SK-MEL-5 (cell line): ENCODE measurements around the gene FUCA1. TPM values are rescaled to one million over a fixed set of nuclear protein-coding genes. Genes with fewer than 3 reads are reported as not detected.
"Not testable (repeated sequence)": the region's sequence is repeated elsewhere in the genome, so short reads cannot be mapped to it uniquely, and the experiment has no call there.

Source experiments
- DNase-seq: peaks from one replicate; pipeline ENCODE4 v3.0.0-alpha.2; 2016; ENCODE audit warnings: low read depth, low spot score
- in situ Hi-C: cut with HindIII; loops from 2 replicates; pipeline ENCODE4 v1.10.0; 2016; ENCODE audit warnings: low sequenced_read_pairs, high pct_unique_total_duplicates, low pct_unique_long_range_greater_than_20kb
- total RNA-seq: library from RNA; depleted of rRNA; stranded (reverse); fragments of >200 nt; shearing (Covaris generic); gene quantifications from 2 replicates; pipeline ENCODE4 v1.2.3, GENCODE V29; 2014

Gene FUCA1
- total RNA-seq, 1 experiment from 2014 or later, result 40.2 TPM

- in situ Hi-C loops, result no loop called here
- no peak for DNase-seq
These were observed 51.2 kb downstream of the FUCA1 start for GRCh38 chr1:23816906-23817305.

DNA sequence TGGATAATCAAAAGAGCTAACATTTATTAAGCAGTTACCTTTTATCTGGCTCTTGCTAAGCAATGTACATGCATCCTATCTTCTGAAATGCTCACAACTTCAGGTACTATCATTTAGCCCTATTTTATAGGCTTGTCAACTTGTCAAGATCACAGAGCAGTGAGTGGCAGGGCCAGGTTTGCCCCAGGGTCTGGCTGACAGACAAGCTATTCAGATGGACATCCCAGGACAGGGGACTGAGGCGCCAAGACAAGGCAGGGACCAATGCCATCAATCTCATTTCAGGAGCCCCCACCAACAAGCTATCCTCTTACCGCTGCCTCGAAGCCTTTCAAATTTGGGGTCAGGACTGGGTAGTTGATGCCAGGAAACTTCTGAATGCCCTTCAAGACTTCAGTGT is 51.7 kb downstream of the FUCA1 start:
- no peak for DNase-seq
- in situ Hi-C loops, result no loop called here

- in situ Hi-C loops, result no loop called here
- no peak for DNase-seq
These were observed 54.1 kb downstream of the FUCA1 start for GRCh38 chr1:23814016-23814415.

GRCh38 chr1:23810818-23811540 is 57.1 kb downstream of the FUCA1 start:
- peak; percentile 67 for DNase-seq
- in situ Hi-C loops, result no loop called here

- in situ Hi-C loops, result no loop called here
- peak; percentile 81 for DNase-seq
These were observed 58.3 kb downstream of the FUCA1 start for GRCh38 chr1:23809751-23810171.

DNA sequence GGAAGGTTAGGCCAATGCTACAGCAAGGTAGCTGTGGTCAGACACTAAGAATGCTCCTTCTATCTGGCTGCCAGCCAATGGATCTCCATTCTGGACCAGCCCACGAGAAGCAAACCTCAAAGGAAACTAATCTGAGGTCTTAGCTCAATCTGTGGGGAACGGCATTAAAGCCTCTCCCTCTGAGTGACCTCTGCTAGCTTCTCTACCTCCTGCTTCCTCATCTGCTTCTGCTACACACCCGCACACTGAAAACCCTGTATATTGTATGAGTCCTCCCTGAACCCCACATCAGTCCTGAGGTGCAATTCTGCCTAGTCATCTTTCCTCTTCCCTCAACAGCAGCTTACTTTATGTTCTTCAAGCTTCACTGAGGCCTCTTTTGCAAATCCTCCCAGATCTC is 60.6 kb downstream of the FUCA1 start:
- in situ Hi-C loops, result no loop called here

DNA sequence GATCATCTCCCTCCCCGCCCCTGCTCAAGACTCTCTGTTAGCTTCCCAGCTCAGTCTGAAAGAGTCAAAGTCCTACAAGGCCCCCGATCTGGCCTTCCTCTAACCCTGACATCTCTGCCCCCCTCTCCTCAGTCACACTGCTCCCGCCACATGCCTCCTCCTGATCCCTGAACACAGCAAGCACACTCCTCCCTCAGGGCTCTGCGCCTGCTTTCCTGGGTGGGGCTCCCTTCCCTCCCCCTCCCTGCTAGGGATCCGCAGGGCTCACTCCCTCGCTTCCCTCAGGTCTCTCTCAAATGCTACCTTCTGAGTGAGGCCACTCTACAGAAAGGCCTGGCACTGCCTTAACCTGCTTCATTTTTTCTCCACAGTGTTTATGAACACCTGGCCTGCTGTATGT is 61.8 kb downstream of the FUCA1 start:
- no peak for DNase-seq
- in situ Hi-C loops, result no loop called here

More for the DNA sequence above, 60.6 kb downstream of the FUCA1 start:
- DNase-seq, result no peak

DNA sequence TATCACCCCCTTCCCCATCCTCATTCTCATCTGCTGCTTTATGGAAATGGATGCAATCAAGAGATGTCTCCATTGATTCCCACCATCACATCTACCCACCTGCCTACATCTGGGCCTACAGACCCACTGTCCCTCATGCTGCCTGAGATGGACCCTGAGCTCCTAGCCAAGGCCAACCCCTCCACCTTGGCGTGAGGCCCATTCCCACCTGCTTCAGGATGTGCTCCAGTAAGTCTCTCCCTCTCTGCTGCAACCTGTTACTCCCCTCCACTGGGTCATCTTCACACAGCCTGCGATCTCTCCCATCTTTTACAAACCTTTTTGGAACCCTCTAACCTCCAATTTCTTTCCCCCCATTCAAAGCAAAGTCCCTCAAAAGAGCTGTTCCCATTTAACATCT is 63.1 kb downstream of the FUCA1 start:
- no peak for DNase-seq
- in situ Hi-C loops, result no loop called here

- DNase-seq, result no peak
These were observed 63.8 kb downstream of the FUCA1 start for GRCh38 chr1:23804183-23804835.

GRCh38 chr1:23803674-23804073 is 64.4 kb downstream of the FUCA1 start:
- DNase-seq, result no peak
- in situ Hi-C loops, result no loop called here

More at GRCh38 chr1:23804183-23804835, 63.8 kb downstream of the FUCA1 start:
- in situ Hi-C loops, result no loop called here

DNA sequence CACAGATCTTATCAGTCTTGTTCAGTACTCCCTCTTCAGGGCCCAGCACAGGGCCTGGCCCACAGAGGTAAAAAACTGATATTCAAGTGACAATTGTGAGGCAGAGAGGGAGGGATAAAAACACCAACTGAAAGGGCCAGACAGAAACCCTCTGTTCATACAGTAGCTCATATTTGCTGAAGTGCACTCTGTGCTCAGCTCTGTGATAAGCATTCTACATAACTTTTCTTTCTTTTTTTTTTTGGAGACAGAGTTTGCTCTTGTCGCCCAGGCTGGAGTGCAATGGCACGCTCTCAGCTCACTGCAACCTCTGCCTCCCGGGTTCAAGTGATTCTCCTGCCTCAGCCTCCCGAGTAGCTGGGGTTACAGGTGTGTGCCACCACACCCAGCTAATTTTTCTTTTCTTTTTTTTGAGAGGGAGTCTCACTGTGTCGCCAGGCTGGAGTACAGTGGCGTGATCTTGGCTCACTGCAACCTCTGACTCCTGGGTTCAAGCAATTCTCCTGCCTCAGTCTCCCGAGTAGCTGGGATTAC is 65.2 kb downstream of the FUCA1 start:
- in situ Hi-C loops, DNase-seq: not testable (repeated sequence)

DNA sequence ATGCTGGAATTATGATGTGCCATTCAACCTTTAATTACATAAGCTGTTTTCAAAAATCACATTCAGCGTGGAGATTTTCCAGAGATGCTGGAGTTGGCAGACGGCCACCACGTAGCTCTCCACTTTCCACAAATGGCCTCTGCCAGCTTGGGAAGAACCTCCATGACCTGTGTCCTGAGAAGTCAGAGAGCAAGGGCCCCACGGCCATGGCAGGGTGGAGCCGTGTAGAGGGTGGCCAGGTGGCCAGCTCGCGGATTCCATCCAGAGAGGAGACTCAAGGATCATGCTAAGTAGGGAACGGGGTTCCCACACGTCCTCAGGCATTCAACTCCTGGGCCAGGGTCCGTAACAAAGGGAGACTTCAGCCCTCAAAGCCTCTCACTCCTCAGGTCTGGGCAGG is 66.2 kb downstream of the FUCA1 start:
- in situ Hi-C loops, result no loop called here
- no peak for DNase-seq

DNA sequence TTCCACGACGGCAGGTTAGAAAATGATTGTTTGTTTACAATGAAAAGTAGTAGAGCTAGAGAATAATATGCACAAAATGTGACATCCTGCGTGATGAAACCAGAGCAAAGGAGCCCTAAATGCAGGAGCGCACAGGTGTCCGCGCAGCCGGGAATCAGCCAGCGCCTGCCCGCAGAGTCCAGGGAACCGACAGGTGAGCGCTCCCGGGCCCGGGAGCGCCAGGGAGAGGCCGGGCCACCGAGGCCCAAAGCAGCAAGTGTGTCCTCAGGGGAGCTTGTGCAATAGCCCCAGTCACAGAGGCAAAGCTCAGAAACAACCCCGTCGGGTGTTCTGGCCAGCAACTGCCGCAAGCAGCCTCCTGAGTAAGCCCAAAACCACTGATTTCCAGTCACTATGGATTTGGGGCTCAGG is 66.7 kb downstream of the FUCA1 start:
- no peak for DNase-seq
- in situ Hi-C loops, result no loop called here

DNA sequence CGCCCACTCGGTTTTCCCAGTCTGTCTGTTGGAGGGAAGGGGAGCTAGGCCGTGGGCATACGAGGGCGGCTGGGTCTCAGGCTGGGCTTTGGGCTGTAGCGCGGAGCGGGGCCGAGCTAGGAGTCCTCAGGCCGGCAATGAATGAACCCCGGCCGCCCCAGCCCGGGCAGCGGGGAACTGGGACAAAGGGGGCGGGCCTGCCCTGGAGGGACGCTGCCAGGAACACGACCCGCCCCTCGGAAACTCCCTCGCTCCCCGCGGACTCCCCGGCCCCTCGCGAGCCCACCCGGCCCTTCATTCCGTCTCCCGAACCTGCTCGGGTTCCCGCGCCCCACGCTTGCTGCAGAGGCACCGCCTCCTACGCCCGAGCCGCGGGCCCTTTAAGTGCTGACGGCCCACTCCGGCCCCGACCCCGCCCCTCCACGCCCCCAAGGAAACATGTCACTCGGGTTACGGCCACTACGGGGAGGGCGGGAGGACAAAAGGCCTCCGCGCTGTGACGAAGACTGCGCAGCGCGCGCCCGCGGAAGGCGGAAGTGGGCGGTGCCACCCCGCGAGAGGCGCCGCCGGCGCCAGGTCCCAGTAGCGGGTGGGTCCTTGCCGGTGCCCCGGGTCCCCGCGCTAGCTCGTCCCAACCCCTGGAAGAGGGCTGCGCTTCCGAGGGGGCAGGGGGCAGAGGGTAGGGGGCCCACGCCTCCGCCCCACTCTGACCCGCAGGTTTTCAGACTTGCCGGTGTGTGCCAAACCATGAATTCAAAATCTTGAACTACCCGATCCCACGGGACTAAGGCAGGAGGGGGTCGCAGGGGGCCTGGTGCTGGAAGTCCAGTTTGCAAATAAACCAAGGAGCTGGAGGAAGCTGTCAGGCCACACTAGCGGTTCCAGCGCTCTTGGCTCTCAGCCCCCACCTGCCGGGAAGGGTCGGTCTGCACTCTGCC is 67.4 kb downstream of the FUCA1 start, which contains the start of gene GALE:
Gene GALE (minus strand): TSS at position 355 of the 938 bp plus-strand sequence. CDS start 1,747 bp downstream, outside the sequence.
- in situ Hi-C loops, result no loop called here
- peak; percentile 93 for DNase-seq

- peak; percentile 75 for DNase-seq
- in situ Hi-C loops, result no loop called here
These were observed 68.3 kb downstream of the FUCA1 start for GRCh38 chr1:23799570-23800399.

DNA sequence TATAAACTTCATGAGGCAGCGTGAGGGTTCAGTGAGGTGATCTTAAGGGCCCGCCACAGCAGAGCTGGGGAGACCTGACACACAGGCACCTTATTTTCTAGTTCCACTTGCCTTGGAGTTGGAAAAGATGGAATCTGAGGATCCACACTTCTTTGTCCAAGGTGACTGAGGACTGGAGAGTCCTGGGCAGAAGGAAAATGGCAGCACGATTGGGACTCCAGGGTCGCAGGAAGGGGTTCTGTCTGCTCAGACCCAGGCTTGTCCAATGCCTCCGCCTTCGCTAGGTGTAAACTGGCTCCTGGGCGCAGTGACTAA is 68.9 kb downstream of the FUCA1 start:
- no peak for DNase-seq
- in situ Hi-C loops, result no loop called here

- DNase-seq, result no peak
These were observed 69.4 kb downstream of the FUCA1 start for GRCh38 chr1:23798662-23799142.

More at GRCh38 chr1:23798662-23799142, 69.4 kb downstream of the FUCA1 start:
- in situ Hi-C loops, result no loop called here
